Stimulated activated naive CD8-positive, alpha-beta T cell treated with anti-CD3 and anti-CD28 coated beads, Interleukin-15, Interleukin-2, amounts not matched to agents 100 ng/mL and 50 ng/mL, for 24 hours (primary cell): ENCODE measurements around the gene TPST1.
"Not testable (repeated sequence)": the region's sequence is repeated elsewhere in the genome, so short reads cannot be mapped to it uniquely, and the experiment has no call there.

Source experiments
- H3K27ac Mint-ChIP-seq: one replicate; pipeline ENCODE4 v1.8.0; 2021; ENCODE audit warnings: mild to moderate bottlenecking, mixed read lengths
- H3K27me3 Mint-ChIP-seq: one replicate; pipeline ENCODE4 v1.8.0; 2021; ENCODE audit warnings: mixed read lengths
- H3K36me3 Mint-ChIP-seq: one replicate; pipeline ENCODE4 v1.8.0; 2021; ENCODE audit warnings: low read depth, mixed read lengths
- H3K4me1 Mint-ChIP-seq: one replicate; pipeline ENCODE4 v1.8.0; 2021; ENCODE audit warnings: low read depth, mixed read lengths
- H3K4me3 Mint-ChIP-seq: one replicate; pipeline ENCODE4 v1.8.0; 2021; ENCODE audit warnings: mild to moderate bottlenecking, mixed read lengths
- H3K9me3 Mint-ChIP-seq: one replicate; pipeline ENCODE4 v1.8.0; 2021; ENCODE audit warnings: mixed read lengths

Gene TPST1

DNA sequence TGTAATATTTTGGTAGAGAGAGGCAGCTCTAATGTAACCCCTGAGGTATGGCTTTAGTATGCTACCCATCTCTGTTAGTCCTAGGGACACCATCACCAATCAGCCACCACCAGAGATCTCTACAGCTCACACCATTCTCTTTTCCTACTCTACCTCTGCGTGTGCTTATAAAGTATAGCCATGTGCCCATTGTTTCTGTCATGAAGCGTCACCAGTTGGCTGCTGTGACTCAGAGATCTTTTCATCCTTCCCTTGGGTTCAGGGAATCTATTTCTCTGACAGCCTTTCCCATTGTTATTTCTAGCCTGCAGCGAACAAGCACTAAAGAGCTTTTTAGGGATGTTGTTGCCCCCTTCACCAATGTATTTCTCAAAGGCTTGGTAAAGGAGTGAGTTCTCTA, 103.3 kb downstream of the TPST1 start:
- peaks cover 6% of the 10 kb centered on the region for H3K4me1 Mint-ChIP-seq
- H3K27ac Mint-ChIP-seq, result no peak overlapping the region

DNA sequence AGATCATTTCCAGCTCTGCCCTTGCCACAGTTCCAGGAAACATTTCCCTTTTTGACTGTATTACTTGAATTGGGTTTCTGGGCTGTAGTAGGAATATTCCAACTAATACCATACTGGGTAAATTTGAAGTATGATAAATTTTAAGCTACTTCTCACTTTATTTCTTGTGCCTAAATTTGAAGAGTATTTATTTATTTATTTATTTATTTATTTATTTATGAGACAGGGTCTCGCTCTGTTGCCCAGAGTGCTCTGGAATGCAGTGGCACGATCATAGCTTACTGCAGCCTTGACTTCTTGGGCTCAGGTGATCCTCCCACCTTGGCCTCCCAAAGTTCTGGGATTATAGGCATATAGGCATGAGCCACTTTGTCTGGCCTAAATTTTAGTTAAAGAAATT, 105.5 kb downstream of the TPST1 start:
- no peak overlapping the region for H3K27ac Mint-ChIP-seq
- H3K27me3 Mint-ChIP-seq, result no peaks in the 10 kb centered on the region
- no peak overlapping the region for H3K4me3 Mint-ChIP-seq
- H3K4me1 Mint-ChIP-seq, result peaks cover 12% of the 10 kb centered on the region
- no peaks in the 10 kb centered on the region for H3K9me3 Mint-ChIP-seq
- no peaks in the 10 kb centered on the region for H3K36me3 Mint-ChIP-seq

More for the DNA sequence above, 103.3 kb downstream of the TPST1 start:
- no peak overlapping the region for H3K4me3 Mint-ChIP-seq
- no peaks in the 10 kb centered on the region for H3K9me3 Mint-ChIP-seq
- no peaks in the 10 kb centered on the region for H3K27me3 Mint-ChIP-seq
- H3K36me3 Mint-ChIP-seq, result no peaks in the 10 kb centered on the region

DNA sequence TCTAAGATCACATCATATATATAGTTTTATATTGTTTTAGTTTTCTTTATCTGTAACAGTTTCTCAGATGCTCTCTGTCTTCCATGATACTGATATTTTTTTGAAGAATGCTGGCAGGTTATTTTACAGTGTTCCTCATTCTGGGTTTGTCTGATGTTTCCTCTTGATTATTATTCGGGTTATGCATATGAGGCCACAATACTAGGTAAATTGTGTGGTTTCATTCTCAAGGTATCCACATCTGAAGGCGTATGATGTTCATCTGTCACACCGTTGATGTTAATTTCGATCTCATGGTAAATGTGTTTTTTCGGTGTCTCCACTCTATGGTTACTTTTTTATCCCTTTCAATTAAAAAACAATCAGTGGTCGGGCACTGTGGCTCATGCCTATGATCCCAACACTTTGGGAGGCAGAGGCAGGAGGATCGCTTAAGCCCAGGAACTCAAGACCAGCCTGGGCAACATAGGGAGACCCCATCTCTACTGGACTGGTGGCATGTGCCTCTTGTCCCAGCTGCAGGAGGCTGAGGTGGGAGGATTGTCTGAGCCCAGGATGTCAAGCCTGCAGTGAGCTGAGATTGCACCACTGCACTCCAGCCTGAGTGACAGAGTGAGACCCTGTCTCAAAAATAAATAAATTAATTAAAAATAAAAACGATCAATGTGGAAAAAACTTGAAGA, 108.9 kb downstream of the TPST1 start:
- no peaks in the 10 kb centered on the region for H3K36me3 Mint-ChIP-seq
- H3K27me3 Mint-ChIP-seq, result no peaks in the 10 kb centered on the region
- no peaks in the 10 kb centered on the region for H3K9me3 Mint-ChIP-seq
- H3K4me3 Mint-ChIP-seq, result no peak overlapping the region
- no peak overlapping the region for H3K27ac Mint-ChIP-seq
- peaks cover 12% of the 10 kb centered on the region for H3K4me1 Mint-ChIP-seq

DNA sequence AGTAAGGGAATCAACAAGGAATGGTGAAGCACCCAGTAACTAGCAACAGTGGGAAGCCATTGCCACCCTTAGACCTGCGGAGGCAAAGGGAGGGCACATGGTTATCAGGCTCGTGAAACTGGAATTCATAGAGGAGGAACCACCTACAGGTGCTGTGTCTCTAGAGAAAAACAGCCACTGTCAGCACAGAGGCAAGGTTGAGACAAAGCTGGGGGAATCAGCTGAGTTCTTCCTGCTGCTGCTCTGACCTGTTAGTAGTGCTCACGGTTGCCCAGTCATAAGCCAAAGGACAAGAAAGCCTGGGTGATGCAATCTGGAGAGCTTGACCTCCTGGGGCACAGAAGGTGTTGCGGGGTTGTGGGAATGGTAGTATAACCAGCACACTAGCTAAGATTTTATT, 110.1 kb downstream of the TPST1 start:
- Mint-ChIP-seq H3K9me3 (peaks cover 4% of the 10 kb centered on the region), H3K4me1 (peaks cover 12% of the 10 kb centered on the region), H3K4me3 (no peak overlapping the region), H3K27ac (no peak overlapping the region), H3K36me3 (no peaks in the 10 kb centered on the region), H3K27me3 (peaks cover 4% of the 10 kb centered on the region)

DNA sequence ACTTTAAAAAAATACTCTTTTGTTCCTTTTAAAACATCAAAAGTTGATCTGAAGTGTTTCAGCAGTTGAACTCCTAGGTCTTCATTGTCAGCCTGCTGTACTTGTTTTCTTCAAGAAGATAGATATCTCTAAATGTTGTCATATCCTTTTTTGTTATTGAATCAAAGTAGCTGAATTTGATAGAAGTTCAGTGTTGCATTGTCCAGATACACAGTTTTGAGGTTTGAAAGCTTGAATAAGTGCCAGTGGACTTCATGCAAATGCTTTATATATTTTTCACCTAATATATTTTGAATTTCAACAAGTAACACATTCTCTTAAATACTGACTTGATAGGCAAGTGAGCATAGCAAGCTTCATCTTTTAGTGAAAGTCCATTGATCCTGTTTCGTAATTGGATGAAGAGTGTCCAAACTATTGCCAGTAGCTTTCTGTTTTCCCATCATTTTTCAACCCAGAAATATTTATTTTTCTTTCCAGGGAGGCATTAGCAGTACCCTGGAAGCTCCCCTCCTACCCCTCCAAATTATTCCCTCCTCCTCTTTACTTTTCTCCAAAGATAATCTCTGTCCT, 114.4 kb downstream of the TPST1 start:
- Mint-ChIP-seq H3K27me3 (peaks cover 4% of the 10 kb centered on the region), H3K9me3 (peaks cover 9% of the 10 kb centered on the region), H3K36me3 (no peaks in the 10 kb centered on the region), H3K4me1 (no peaks in the 10 kb centered on the region), H3K4me3 (no peak overlapping the region), H3K27ac (no peak overlapping the region)

DNA sequence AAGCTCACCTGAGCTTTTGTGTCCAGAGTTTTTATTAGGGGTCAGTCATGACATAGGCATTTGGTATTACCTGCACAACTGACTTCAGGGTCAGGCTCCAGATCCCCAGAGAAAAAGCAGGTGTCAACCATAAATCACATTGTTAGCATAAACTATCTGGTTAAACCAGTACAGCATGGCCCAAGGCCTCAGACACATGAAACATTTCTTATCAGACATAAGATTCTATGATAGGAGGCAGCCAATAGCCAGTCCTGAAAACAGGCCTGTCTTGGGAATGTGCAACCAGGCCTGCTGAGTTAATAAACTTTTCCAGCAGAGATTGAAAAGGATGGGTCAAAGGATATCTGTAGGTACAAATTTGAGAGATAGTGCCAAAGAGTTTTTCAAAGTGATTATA, 116.1 kb downstream of the TPST1 start:
- H3K36me3 Mint-ChIP-seq, result no peaks in the 10 kb centered on the region
- H3K9me3 Mint-ChIP-seq, result peaks cover 9% of the 10 kb centered on the region
- no peak overlapping the region for H3K4me3 Mint-ChIP-seq
- H3K27ac Mint-ChIP-seq, result no peak overlapping the region
- H3K4me1 Mint-ChIP-seq, result no peaks in the 10 kb centered on the region
- peaks cover 4% of the 10 kb centered on the region for H3K27me3 Mint-ChIP-seq

DNA sequence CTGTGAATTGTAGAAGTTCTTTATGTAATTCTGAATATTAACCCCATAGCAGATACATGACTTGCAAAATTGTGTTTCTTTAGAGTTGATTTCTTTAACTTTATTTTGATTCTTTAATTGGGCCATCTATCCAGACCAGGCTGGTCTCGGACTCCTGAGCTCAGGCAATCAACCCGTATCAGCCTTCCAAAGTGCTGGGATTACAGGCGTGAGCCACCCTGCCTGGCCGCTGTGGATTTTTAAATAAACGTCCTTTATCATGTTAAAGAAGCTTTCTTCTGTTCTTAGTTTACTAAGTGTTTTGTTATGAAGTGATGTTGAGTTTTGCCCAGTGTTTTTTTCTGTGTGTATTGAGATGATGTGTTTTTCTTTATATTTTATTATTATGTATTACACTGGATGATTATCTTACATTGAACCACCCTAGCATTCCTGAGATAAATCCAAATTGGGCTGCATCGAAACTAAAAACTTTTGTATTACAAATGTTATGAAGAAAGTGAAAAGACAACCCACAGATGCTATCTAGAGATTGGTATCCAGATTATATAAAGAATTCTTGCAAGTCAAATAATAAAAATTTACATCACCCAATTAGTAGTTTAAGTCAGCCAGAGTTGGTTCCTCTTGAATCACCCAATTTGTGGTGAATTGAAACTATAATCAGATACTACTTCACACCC, 118.1 kb downstream of the TPST1 start:
- Mint-ChIP-seq H3K27me3 (peaks cover 4% of the 10 kb centered on the region), H3K4me3 (no peak overlapping the region), H3K27ac (no peak overlapping the region), H3K4me1 (no peaks in the 10 kb centered on the region), H3K36me3 (no peaks in the 10 kb centered on the region), H3K9me3 (peaks cover 9% of the 10 kb centered on the region)

DNA sequence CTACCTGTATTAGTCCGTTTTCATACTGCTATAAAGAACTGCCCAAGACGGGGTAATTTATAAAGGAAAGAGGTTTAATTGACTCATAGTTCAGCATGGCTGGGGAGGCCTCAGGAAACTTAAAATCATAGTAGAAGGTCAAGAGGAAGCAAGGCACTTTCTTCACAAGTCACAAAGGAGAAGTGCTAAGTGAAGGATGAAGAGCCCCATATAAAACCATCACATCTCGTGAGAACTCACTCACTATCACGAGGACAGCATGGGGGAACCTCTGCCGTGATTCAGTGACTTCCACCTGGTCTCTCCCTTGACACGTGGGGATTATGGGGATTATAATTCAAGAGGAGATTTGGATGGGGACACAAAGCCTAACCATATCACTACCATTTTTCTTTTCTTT, 119.9 kb downstream of the TPST1 start:
- H3K9me3 Mint-ChIP-seq, H3K27ac Mint-ChIP-seq, H3K4me3 Mint-ChIP-seq, H3K36me3 Mint-ChIP-seq, H3K27me3 Mint-ChIP-seq, H3K4me1 Mint-ChIP-seq: not testable (repeated sequence)

DNA sequence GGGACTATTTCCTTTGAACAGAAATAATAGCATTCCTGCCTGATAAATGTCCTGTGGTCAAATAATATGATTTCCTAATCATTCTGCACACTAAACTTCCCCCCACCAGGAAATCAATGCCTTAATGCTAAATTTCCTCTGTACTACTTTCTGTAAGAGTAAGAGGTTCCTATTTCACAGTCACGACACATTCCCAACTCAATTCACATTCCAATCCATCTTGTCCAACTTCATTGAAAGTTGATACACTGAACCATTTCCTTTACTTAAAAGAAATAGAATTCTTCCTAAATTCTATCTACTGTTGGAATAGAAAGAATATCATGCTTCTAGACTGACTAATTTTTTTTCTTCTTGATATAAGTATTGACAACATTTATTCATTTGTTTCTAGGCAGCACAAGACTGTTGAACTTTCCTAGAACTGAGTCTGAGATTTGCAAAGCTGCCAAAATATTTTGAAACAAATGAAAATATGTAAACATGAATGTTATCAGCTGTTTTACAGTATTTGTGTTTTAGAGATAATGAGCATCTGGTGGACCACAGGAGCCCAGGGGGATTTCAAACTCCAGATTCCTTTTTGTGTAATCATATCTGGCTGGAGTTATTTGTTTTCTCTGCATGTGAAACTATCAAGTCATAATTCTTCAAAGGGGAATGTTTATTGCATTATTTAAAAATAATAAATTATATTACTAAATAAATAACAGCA, 121.5 kb downstream of the TPST1 start:
- H3K36me3 Mint-ChIP-seq, result no peaks in the 10 kb centered on the region
- peaks cover 5% of the 10 kb centered on the region for H3K9me3 Mint-ChIP-seq
- no peaks in the 10 kb centered on the region for H3K27me3 Mint-ChIP-seq
- H3K4me1 Mint-ChIP-seq, result no peaks in the 10 kb centered on the region
- H3K4me3 Mint-ChIP-seq, result no peak overlapping the region
- H3K27ac Mint-ChIP-seq, result no peak overlapping the region

DNA sequence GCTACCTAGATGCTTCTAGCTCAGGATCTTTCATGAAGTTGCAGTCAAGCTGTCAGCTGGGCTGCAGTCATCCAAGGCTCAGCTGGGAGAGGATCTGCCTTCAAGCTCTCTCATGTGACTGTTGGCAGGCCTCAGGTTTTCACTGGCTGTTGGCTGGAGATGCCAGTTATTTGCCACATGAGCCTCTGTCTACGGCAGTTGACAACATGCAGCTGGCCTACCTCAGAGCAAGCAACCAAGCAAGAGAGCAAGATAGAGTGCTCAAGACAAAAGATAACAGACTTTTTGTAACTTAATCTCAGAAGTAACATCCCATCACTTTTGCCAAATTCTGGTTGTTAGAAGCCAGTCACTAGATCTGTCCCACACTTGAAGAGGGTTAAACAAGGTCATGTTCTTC, 125.8 kb downstream of the TPST1 start:
- H3K9me3 Mint-ChIP-seq, result peaks cover 5% of the 10 kb centered on the region
- H3K27ac Mint-ChIP-seq, result no peak overlapping the region
- no peaks in the 10 kb centered on the region for H3K27me3 Mint-ChIP-seq
- peaks cover 10% of the 10 kb centered on the region for H3K36me3 Mint-ChIP-seq
- no peak overlapping the region for H3K4me3 Mint-ChIP-seq
- no peaks in the 10 kb centered on the region for H3K4me1 Mint-ChIP-seq

DNA sequence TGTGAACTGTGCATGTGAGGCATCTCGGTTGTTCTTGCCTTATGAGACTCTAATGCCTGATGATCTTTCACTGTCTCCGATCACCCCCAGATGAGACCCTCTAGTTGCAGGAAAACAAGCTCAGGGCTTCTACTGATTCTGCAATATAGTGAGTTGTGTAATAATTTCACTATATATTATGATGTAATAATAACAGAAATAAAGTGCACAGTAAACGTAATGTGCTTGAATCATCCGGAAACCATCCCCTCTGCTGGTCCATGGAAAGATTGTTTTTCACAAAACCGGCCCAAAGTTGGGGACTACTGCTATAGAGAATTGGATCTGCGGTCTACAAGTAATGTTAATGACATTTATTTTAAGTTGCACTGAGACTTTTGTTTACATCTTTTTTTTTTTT, 126.7 kb downstream of the TPST1 start:
- Mint-ChIP-seq H3K4me1 (no peaks in the 10 kb centered on the region), H3K4me3 (no peak overlapping the region), H3K9me3 (peaks cover 13% of the 10 kb centered on the region), H3K36me3 (peaks cover 17% of the 10 kb centered on the region), H3K27ac (no peak overlapping the region), H3K27me3 (no peaks in the 10 kb centered on the region)

DNA sequence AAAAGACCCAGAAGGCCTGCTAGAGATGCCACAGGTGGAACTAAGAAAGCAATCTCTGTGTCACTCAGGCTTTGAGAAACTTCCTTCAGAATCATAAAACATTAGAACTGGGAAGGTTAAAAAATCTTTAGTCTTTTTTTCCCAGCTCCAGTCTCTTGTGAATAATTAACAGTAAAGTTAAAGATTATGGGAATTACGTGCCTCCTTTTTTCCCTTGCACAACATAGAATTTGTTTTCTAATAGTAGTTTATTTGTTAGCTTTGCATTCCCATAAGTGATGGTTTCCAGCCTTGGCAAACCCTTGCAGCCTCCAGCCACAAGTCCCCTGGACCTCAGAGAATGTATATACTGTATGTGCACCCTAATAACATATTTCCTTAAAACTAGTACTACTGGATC, 128.3 kb downstream of the TPST1 start:
- Mint-ChIP-seq H3K4me3 (no peak overlapping the region), H3K4me1 (no peaks in the 10 kb centered on the region), H3K36me3 (peaks cover 19% of the 10 kb centered on the region), H3K27ac (no peak overlapping the region), H3K9me3 (peaks cover 22% of the 10 kb centered on the region), H3K27me3 (no peaks in the 10 kb centered on the region)

DNA sequence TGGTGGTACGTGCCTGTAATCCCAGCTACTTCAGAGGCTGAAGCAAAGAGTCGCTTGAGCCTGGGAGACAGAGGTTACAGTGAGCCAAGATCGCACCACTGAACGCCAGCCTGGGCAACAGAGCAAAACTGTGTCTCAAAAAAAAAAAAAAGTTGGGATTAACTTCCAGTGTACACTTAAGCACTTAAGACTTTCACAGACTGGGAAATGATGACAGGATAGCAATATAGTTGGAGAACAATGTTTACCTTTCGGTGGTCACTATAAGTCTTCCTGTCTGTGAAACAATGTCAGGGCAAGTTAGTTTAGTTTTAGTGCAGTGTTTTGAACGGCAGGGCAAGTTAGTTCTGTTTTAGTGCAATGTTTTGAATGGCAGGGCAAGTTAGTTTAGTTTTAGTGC, 130.2 kb downstream of the TPST1 start:
- Mint-ChIP-seq H3K4me1 (no peaks in the 10 kb centered on the region), H3K27ac (no peak overlapping the region), H3K9me3 (peaks cover 38% of the 10 kb centered on the region), H3K4me3 (no peak overlapping the region), H3K36me3 (peaks cover 25% of the 10 kb centered on the region), H3K27me3 (no peaks in the 10 kb centered on the region)

DNA sequence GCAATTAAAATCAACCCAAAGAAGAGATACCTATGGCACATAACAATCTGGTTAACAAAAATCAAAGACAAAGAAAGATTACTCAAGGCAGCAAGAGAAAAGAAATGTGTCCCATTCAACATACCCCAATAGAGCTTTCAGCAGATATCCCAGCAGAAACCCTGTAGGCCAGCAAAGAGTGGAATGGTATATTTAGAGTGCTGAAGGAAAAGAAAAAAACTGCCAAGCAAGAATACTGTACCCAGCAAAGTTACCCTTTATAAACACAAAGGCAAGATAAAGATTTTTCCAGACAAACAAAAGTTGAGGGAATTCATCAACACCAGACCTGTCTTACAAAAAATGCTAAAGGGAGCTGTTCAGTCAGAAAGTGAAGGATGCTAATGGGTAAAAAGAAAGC, 131.6 kb downstream of the TPST1 start:
- peaks cover 41% of the 10 kb centered on the region for H3K9me3 Mint-ChIP-seq
- no peak overlapping the region for H3K27ac Mint-ChIP-seq
- H3K36me3 Mint-ChIP-seq, result peaks cover 28% of the 10 kb centered on the region
- H3K4me1 Mint-ChIP-seq, result no peaks in the 10 kb centered on the region
- H3K27me3 Mint-ChIP-seq, result no peaks in the 10 kb centered on the region
- H3K4me3 Mint-ChIP-seq, result no peak overlapping the region

DNA sequence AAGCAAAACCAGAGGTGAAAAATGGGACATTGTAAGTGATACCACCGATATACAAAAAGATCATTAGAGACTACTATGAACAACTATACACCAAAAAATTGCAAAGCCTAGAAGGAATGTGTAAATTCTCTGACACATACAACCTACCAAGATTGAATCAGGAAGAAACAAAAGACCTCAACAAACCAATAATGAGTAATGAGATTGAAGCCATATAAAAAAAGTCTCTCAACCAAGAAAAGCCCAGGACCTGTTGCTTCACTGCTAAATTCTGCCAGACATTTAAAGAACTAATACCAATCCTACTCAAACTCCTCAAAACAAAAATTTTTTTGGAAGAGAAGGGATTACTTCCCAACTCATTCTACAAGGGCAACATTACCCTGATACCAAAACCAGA, 134.0 kb downstream of the TPST1 start:
- Mint-ChIP-seq H3K4me3 (no peak overlapping the region), H3K27me3 (no peaks in the 10 kb centered on the region), H3K36me3 (peaks cover 27% of the 10 kb centered on the region), H3K4me1 (no peaks in the 10 kb centered on the region), H3K9me3 (peaks cover 47% of the 10 kb centered on the region), H3K27ac (no peak overlapping the region)
